HG02759 (cell line): ENCODE measurements around the gene BCL11B.

ENCODE experiments used
- ATAC-seq: cut with Tn5 transposase; IDR thresholded peaks from one replicate; pipeline ENCODE4 v1.9.1; 2021; ENCODE audit warnings: mild to moderate bottlenecking, moderate library complexity; ENCODE audit not compliant: unreplicated experiment

Gene BCL11B

GRCh38 chr14:99256483-99256874 is 15.5 kb downstream of the BCL11B start:
- ATAC-seq: no peak

GRCh38 chr14:99255621-99256482 is 16.1 kb downstream of the BCL11B start:
- no peak for ATAC-seq

- ATAC-seq: no peak
These were observed 17.5 kb downstream of the BCL11B start for GRCh38 chr14:99254328-99255009.

GRCh38 chr14:99253890-99254289 is 18.1 kb downstream of the BCL11B start:
- ATAC-seq: no peak

GRCh38 chr14:99252940-99253868 is 18.8 kb downstream of the BCL11B start:
- ATAC-seq: no peak

GRCh38 chr14:99252443-99252939 is 19.5 kb downstream of the BCL11B start:
- no peak for ATAC-seq

GRCh38 chr14:99251721-99252120 is 20.3 kb downstream of the BCL11B start:
- no peak for ATAC-seq

- no peak for ATAC-seq
These were observed 21.3 kb downstream of the BCL11B start for GRCh38 chr14:99250636-99251208.

GRCh38 chr14:99249389-99249788 is 22.6 kb downstream of the BCL11B start:
- ATAC-seq: no peak

GRCh38 chr14:99248761-99249171 is 23.2 kb downstream of the BCL11B start:
- no peak for ATAC-seq

- ATAC-seq: no peak
These were observed 24.2 kb downstream of the BCL11B start for GRCh38 chr14:99247772-99248171.

- ATAC-seq: no peak
These were observed 24.8 kb downstream of the BCL11B start for GRCh38 chr14:99247101-99247729.

GRCh38 chr14:99246536-99247097 is 25.4 kb downstream of the BCL11B start:
- ATAC-seq: no peak

GRCh38 chr14:99245564-99246511 is 26.2 kb downstream of the BCL11B start:
- ATAC-seq: no peak

- ATAC-seq: no peak
These were observed 26.9 kb downstream of the BCL11B start for GRCh38 chr14:99244941-99245563.

- ATAC-seq: no peak
These were observed 27.6 kb downstream of the BCL11B start for GRCh38 chr14:99244367-99244901.

GRCh38 chr14:99242816-99243721 is 28.9 kb downstream of the BCL11B start:
- ATAC-seq: no peak
